ENCODE measurements around the gene PLXDC2.

GRCh38 chr10:20105931-20106330 lies 289.7 kb downstream of the PLXDC2 start:
- no peak for TF ChIP-seq EP300 (IDR thresholded peaks at IDR 0.05)
- TF ChIP-seq POLR2AphosphoS5 (IDR thresholded peaks at IDR 0.05): no peak
- no peak for TF ChIP-seq CTCF (IDR thresholded peaks at IDR 0.05)
